Measurements from ENCODE around the gene ZNF260.

ZNF260 gene

GRCh38 chr19:36528194-36528920, at the start of gene ZNF260:
TSS of gene ZNF260 (minus strand) at chr19:36528271. CDS start at chr19:36515238, 13,033 bp downstream.
- DNase-seq, result peak; percentile 82 to 98 (median 96)

GRCh38 chr19:36577271-36577996, 49.4 kb upstream of the ZNF260 start:
- no peak for DNase-seq

GRCh38 chr19:36574741-36575140, 46.7 kb upstream of the ZNF260 start:
- DNase-seq, result no peak

- DNase-seq, result peak in 6 of 51 donors; percentile 8 to 47 (median 22)
These were observed 46.0 kb upstream of the ZNF260 start for GRCh38 chr19:36573895-36574720.

GRCh38 chr19:36573020-36573894, 45.2 kb upstream of the ZNF260 start, which contains the start of gene ZNF529:
TSS of gene ZNF529 (minus strand) at chr19:36573292. CDS start at chr19:36572346, 946 bp downstream.
- peak; percentile 32 to 95 (median 82) for DNase-seq

GRCh38 chr19:36572593-36573019, 44.5 kb upstream of the ZNF260 start:
- DNase-seq, result peak in 1 of 51 donors; percentile 19

- DNase-seq, result no peak
These were observed 36.3 kb upstream of the ZNF260 start for GRCh38 chr19:36564391-36564790.

GRCh38 chr19:36547001-36547732, 19.1 kb upstream of the ZNF260 start:
- no peak for DNase-seq

- DNase-seq, result peak in 4 of 51 donors; percentile 2 to 81 (median 16)
These were observed 949 bp upstream of the ZNF260 start for GRCh38 chr19:36528921-36529518.

GRCh38 chr19:36527873-36528193, 238 bp downstream of the ZNF260 start:
- DNase-seq, result no peak

- no peak for DNase-seq
These were observed 730 bp downstream of the ZNF260 start for GRCh38 chr19:36527341-36527740.

- DNase-seq, result no peak
These were observed 1.5 kb downstream of the ZNF260 start for GRCh38 chr19:36526581-36526980.

GRCh38 chr19:36524617-36525016, 3.5 kb downstream of the ZNF260 start:
- no peak for DNase-seq

GRCh38 chr19:36514012-36514612, 14.0 kb downstream of the ZNF260 start:
- no peak for DNase-seq

GRCh38 chr19:36508325-36508724, 19.7 kb downstream of the ZNF260 start:
- no peak for DNase-seq

GRCh38 chr19:36501973-36502372, 26.1 kb downstream of the ZNF260 start:
- no peak for DNase-seq

GRCh38 chr19:36497001-36497400, 31.1 kb downstream of the ZNF260 start:
- DNase-seq, result no peak

- DNase-seq, result peak in 40 of 51 donors; percentile 3 to 78 (median 26)
These were observed 35.2 kb downstream of the ZNF260 start for GRCh38 chr19:36492689-36493453.

Data from hypothalamus (tissue), 51 donors.